ENCODE measurements around the gene LRIG1. TPM values are rescaled to one million over a fixed set of nuclear protein-coding genes. Genes with fewer than 3 reads are reported as not detected.
A peak's percentile ranks its signal among the peaks of the same experiment; 100 is the strongest.

The LRIG1 gene
- total and polyA plus RNA-seq, 10 of the 15 experiments (the other 5 are each of a cell fraction or from before 2014, with no cell fraction given) = 0.84 to 16.4 (median 8.1) TPM

DNA sequence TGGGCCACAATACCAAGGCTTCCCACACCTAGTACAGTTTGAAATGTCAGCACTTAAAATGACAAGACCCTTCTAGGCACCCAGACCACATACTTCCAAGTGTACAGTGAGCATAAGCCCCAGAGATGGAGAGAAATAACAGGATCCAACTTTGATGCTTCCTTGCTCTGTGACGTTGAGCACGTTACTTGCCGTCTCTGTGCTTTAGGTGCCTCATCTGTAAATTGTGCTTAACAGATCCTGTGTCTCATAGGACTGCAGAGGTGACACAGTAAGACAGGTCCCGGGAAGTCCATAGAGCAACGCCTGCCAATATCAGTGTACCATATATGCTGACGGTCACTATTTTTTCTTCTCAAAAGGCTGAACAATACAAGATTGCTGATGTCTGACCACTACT, 59.1 kb downstream of the LRIG1 start (continued):
- TF ChIP-seq, protein P1, sequence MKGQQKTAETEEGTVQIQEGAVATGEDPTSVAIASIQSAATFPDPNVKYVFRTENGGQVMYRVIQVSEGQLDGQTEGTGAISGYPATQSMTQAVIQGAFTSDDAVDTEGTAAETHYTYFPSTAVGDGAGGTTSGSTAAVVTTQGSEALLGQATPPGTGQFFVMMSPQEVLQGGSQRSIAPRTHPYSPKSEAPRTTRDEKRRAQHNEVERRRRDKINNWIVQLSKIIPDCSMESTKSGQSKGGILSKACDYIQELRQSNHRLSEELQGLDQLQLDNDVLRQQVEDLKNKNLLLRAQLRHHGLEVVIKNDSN (IDR thresholded peaks at IDR 0.05; ENCODE audit: borderline replicate concordance, extremely low read length, insufficient read depth, low read depth, low read length) = no peak

DNA sequence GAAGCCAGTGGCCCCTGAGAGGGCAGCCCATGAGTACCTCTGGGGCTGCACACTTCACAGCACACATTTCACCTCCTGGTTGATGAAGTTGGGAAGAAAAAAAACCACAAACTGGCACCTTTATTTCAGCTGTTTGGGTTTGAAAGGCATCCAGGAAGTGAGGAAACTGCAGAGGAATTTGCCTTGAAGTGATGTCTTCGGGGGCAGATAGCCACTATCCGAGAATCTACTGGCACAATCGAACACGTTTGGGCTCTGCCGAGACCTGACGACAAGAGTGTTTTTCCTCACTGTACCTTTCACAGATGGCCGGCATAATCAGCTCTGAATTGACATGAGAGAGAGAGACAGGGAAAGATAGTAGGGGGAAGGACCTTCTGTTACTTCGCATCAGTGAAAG, 59.7 kb downstream of the LRIG1 start:
- 49% methylated on average over 8 of the region's 8 CpGs for WGBS (ENCODE audit: insufficient coverage, insufficient replicate concordance, low lambda C conversion rate, missing lambda C conversion rate)
- Histone ChIP-seq H4K20me1 (ENCODE audit: control insufficient read depth, insufficient read depth) (no peaks in the 10 kb centered on the region), H3K4me2 (ENCODE audit: control insufficient read depth, insufficient read depth) (no peak overlapping the region), H3K4me1 (ENCODE audit: control insufficient read depth, insufficient read depth, low read length) (peaks cover 9% of the 10 kb centered on the region), H2AFZ (ENCODE audit: control insufficient read depth, low read depth, low read length) (no peak overlapping the region), H3K4me3 (no peak overlapping the region), H3K9ac (ENCODE audit: control insufficient read depth, insufficient read depth, low read length) (no peak overlapping the region), H3K79me2 (ENCODE audit: control insufficient read depth, insufficient read depth, low read length) (no peaks in the 10 kb centered on the region), H3K9me3 (replicated peaks; ENCODE audit: control insufficient read depth, insufficient read depth, low read length) (no peaks in the 10 kb centered on the region), H3K27ac (ENCODE audit: control insufficient read depth, insufficient read depth) (no peak overlapping the region), H3K27me3 (replicated peaks in 1 of 2; ENCODE audit: control insufficient read depth in 2 of 2, insufficient read depth in 2 of 2, low read length in 1 of 2) (no peaks in the 10 kb centered on the region), H3K36me3 (ENCODE audit: control insufficient read depth in 2 of 2, insufficient read depth in 2 of 2, low read length in 1 of 2) (no peaks in the 10 kb centered on the region)
- POLR2A ChIA-PET = no interaction called here
- no TSS peak for BruUV-seq (replicated peaks)
- FAIRE-seq (no peak), DNase-seq (ENCODE audit: low read depth, low spot score) (no peak), ATAC-seq (no peak)
- intact Hi-C loops (cut with micrococcal nuclease; ENCODE audit: unreplicated experiment) (no loop called here), in situ Hi-C loops (cut with MboI) (no loop called here)
- RAD21 ChIA-PET (ENCODE audit: unreplicated experiment) = no interaction called here
- TF ChIP-seq, protein P2, sequence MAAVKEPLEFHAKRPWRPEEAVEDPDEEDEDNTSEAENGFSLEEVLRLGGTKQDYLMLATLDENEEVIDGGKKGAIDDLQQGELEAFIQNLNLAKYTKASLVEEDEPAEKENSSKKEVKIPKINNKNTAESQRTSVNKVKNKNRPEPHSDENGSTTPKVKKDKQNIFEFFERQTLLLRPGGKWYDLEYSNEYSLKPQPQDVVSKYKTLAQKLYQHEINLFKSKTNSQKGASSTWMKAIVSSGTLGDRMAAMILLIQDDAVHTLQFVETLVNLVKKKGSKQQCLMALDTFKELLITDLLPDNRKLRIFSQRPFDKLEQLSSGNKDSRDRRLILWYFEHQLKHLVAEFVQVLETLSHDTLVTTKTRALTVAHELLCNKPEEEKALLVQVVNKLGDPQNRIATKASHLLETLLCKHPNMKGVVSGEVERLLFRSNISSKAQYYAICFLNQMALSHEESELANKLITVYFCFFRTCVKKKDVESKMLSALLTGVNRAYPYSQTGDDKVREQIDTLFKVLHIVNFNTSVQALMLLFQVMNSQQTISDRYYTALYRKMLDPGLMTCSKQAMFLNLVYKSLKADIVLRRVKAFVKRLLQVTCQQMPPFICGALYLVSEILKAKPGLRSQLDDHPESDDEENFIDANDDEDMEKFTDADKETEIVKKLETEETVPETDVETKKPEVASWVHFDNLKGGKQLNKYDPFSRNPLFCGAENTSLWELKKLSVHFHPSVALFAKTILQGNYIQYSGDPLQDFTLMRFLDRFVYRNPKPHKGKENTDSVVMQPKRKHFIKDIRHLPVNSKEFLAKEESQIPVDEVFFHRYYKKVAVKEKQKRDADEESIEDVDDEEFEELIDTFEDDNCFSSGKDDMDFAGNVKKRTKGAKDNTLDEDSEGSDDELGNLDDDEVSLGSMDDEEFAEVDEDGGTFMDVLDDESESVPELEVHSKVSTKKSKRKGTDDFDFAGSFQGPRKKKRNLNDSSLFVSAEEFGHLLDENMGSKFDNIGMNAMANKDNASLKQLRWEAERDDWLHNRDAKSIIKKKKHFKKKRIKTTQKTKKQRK (IDR thresholded peaks at IDR 0.05; ENCODE audit: low read depth, low read length) = no peak
- TF ChIP-seq RUNX3 (IDR thresholded peaks at IDR 0.05; ENCODE audit: low read length) = 0 out of 2 replicates have a peak, but pooled peaks have one; percentile 10
- no peak for TF ChIP-seq FOXM1 (IDR thresholded peaks at IDR 0.05; ENCODE audit: low read depth, low read length)
- TF ChIP-seq CHD4 (IDR thresholded peaks at IDR 0.05) = no peak
- TF ChIP-seq, protein P3, sequence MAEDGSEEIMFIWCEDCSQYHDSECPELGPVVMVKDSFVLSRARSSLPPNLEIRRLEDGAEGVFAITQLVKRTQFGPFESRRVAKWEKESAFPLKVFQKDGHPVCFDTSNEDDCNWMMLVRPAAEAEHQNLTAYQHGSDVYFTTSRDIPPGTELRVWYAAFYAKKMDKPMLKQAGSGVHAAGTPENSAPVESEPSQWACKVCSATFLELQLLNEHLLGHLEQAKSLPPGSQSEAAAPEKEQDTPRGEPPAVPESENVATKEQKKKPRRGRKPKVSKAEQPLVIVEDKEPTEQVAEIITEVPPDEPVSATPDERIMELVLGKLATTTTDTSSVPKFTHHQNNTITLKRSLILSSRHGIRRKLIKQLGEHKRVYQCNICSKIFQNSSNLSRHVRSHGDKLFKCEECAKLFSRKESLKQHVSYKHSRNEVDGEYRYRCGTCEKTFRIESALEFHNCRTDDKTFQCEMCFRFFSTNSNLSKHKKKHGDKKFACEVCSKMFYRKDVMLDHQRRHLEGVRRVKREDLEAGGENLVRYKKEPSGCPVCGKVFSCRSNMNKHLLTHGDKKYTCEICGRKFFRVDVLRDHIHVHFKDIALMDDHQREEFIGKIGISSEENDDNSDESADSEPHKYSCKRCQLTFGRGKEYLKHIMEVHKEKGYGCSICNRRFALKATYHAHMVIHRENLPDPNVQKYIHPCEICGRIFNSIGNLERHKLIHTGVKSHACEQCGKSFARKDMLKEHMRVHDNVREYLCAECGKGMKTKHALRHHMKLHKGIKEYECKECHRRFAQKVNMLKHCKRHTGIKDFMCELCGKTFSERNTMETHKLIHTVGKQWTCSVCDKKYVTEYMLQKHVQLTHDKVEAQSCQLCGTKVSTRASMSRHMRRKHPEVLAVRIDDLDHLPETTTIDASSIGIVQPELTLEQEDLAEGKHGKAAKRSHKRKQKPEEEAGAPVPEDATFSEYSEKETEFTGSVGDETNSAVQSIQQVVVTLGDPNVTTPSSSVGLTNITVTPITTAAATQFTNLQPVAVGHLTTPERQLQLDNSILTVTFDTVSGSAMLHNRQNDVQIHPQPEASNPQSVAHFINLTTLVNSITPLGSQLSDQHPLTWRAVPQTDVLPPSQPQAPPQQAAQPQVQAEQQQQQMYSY (CRISPR knock-in tag; IDR thresholded peaks at IDR 0.05) = no peak
- CTCF ChIA-PET = no interaction called here
- SMC1A ChIA-PET (ENCODE audit: uncharacterized antibody, unreplicated experiment) = interaction anchor here (1.0 to 2.7 kb wide), 4 partner anchors 9 to 50 kb away, joined by 3 to 11 read pairs (median 4); no protein-coding TSS in a partner anchor
